ENCODE results near the gene TCP1. TPM values are rescaled to one million over a fixed set of nuclear protein-coding genes. Genes with fewer than 3 reads are reported as not detected.

TCP1 gene
- total and polyA plus RNA-seq, 9 of the 15 experiments (the other 6 are each of a cell fraction or from before 2014, with no cell fraction given): 331 to 801 (median 645) TPM

DNA sequence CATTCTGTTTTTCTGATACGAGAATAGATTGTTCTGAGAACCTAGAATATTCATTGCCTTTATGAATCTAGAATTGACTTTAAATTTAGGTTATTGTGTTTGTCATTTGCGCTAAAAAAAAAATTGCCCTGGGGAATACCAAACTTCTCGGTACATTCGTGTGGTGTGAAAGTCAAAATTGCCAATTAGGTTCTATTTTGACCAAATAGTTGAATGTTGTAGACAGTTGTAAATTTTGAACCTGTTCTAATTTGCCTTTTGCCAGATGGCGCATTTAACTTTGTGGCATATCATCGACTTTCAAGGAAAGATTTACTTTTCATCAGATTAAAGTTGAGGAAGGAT lies 59.1 kb downstream of the TCP1 start:
- intact Hi-C loops (cut with micrococcal nuclease): no loop called here
- Histone ChIP-seq H3K4me1 (replicated peaks in 1 of 2; ENCODE audit: control insufficient read depth in 2 of 2, insufficient read depth in 2 of 2, low read length in 2 of 2) (peaks cover 10 to 15% of the 10 kb centered on the region in 2 experiments; a peak in 4 of 5 replicates), H3K36me3 (ENCODE audit: control insufficient read depth, insufficient read depth, low read length) (peaks cover 27% of the 10 kb centered on the region; the same call in 2 of the 3 replicates), H3K9me3 (replicated peaks; ENCODE audit: control insufficient read depth, insufficient read depth, low read depth, low read length) (no peaks in the 10 kb centered on the region), H3K4me2 (ENCODE audit: insufficient read depth, low read length) (no peak overlapping the region), H3K4me3 (no peak overlapping the region), H3K9me1 (ENCODE audit: control insufficient read depth, insufficient read depth, low read length) (no peaks in the 10 kb centered on the region), H3K27me3 (ENCODE audit: control insufficient read depth in 2 of 2, insufficient read depth in 2 of 2, low read length in 2 of 2) (no peaks in the 10 kb centered on the region), H3K79me2 (ENCODE audit: control insufficient read depth, insufficient read depth, low read length) (peaks cover 98% of the 10 kb centered on the region), H2AFZ (ENCODE audit: low read depth, low read length) (no peak overlapping the region), H3K27ac (ENCODE audit: extremely low read depth, low read depth, low read length) (no peak overlapping the region), H4K20me1 (replicated peaks; ENCODE audit: control insufficient read depth, insufficient read depth, low read length) (peaks cover 24% of the 10 kb centered on the region; the same call in 1 of the 2 replicates), H3K9ac (ENCODE audit: insufficient read depth in 1 of 2, low read depth in 2 of 2, low read length in 2 of 2) (peak overlapping the region in 1 of 2 experiments; percentile 97; a peak in 1 of 4 replicates)
- WGBS (ENCODE audit: insufficient coverage, low coverage, missing lambda C conversion rate): 83% methylated on average over 6 of the region's 6 CpGs
- ATAC-seq (no peak), DNase-seq (ENCODE audit: extremely low read depth in 1 of 4, low spot score in 3 of 4) (no peak), FAIRE-seq (no peak)
- POLR2A ChIA-PET: interaction anchor here (0.5 to 2.9 kb wide), 3 partner anchors 8 to 248 kb away, joined by 4 to 28 read pairs (median 14); partner anchors contain the start of gene ACAT2
- in situ Hi-C loops (cut with MboI): no loop called here
- CTCF ChIA-PET (ENCODE audit: low intra/inter-chr PET ratio): no interaction called here
- BruUV-seq (replicated peaks): no TSS peak
- TF ChIP-seq ARID1B (IDR thresholded peaks at IDR 0.05) (no peak), CREBBP (IDR thresholded peaks at IDR 0.05; ENCODE audit: low read depth, low read length) (no peak), ZNF175 (CRISPR knock-in tag; IDR thresholded peaks at IDR 0.05; ENCODE audit: low read depth) (no peak), NR4A1 (CRISPR knock-in tag; IDR thresholded peaks at IDR 0.05) (no peak), NR4A1 (tag; IDR thresholded peaks at IDR 0.05) (no peak), ASH1L (IDR thresholded peaks at IDR 0.05; ENCODE audit: borderline replicate concordance, low read depth, partially characterized antibody) (no peak), POLR2G (IDR thresholded peaks at IDR 0.05; ENCODE audit: low read depth, low read length) (no peak), SNIP1 (IDR thresholded peaks at IDR 0.05; ENCODE audit: low read depth) (no peak), RNF2 (IDR thresholded peaks at IDR 0.05) (no peak), MYBL2 (IDR thresholded peaks at IDR 0.05; ENCODE audit: low read depth) (no peak), MYBL2 (CRISPR knock-in tag; IDR thresholded peaks at IDR 0.05; ENCODE audit: borderline replicate concordance) (no peak), ZNF311 (CRISPR knock-in tag; IDR thresholded peaks at IDR 0.05) (no peak), LCOR (CRISPR knock-in tag; IDR thresholded peaks at IDR 0.05) (no peak), BHLHE40 (IDR thresholded peaks at IDR 0.05; ENCODE audit: low read length) (no peak), ZNF133 (CRISPR knock-in tag; IDR thresholded peaks at IDR 0.05) (no peak)
- TF ChIP-seq, protein P1, sequence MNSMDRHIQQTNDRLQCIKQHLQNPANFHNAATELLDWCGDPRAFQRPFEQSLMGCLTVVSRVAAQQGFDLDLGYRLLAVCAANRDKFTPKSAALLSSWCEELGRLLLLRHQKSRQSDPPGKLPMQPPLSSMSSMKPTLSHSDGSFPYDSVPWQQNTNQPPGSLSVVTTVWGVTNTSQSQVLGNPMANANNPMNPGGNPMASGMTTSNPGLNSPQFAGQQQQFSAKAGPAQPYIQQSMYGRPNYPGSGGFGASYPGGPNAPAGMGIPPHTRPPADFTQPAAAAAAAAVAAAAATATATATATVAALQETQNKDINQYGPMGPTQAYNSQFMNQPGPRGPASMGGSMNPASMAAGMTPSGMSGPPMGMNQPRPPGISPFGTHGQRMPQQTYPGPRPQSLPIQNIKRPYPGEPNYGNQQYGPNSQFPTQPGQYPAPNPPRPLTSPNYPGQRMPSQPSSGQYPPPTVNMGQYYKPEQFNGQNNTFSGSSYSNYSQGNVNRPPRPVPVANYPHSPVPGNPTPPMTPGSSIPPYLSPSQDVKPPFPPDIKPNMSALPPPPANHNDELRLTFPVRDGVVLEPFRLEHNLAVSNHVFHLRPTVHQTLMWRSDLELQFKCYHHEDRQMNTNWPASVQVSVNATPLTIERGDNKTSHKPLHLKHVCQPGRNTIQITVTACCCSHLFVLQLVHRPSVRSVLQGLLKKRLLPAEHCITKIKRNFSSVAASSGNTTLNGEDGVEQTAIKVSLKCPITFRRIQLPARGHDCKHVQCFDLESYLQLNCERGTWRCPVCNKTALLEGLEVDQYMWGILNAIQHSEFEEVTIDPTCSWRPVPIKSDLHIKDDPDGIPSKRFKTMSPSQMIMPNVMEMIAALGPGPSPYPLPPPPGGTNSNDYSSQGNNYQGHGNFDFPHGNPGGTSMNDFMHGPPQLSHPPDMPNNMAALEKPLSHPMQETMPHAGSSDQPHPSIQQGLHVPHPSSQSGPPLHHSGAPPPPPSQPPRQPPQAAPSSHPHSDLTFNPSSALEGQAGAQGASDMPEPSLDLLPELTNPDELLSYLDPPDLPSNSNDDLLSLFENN (IDR thresholded peaks at IDR 0.05; ENCODE audit: low read depth in 2 of 2, low read length in 2 of 2): no peak

Measured in K562 (cell line).